MM.1S (cell line): Measurements from ENCODE around the gene FOXP1.

Experiments
- DNase-seq: peaks from one replicate; pipeline ENCODE4 v3.0.0-alpha.2; 2015
- H2AFZ ChIP-seq: fragments of 300-600 bp; sonication (generic); 2 replicates; pipeline ENCODE4 v1.6.0; 2016; ENCODE audit warnings: antibody characterized with exemption, low read length
- H3F3A ChIP-seq: fragments of 300-600 bp; sonication (generic); 2 replicates; pipeline ENCODE4 v1.6.1; 2016; ENCODE audit warnings: mild to moderate bottlenecking, antibody characterized with exemption, low read length, moderate library complexity, mixed read lengths; ENCODE audit not compliant: insufficient read depth
- H3K27ac ChIP-seq: fragments of 300-600 bp; sonication (generic); 2 replicates; pipeline ENCODE4 v1.5.1; 2016; ENCODE audit warnings: mild to moderate bottlenecking, low read length
- H3K27me3 ChIP-seq: fragments of 300-600 bp; sonication (generic); replicated peaks from 2 replicates; pipeline ENCODE4 v1.6.0; 2016; ENCODE audit warnings: low read length; ENCODE audit not compliant: insufficient read depth
- H3K36me3 ChIP-seq: fragments of 300-600 bp; sonication (generic); replicated peaks from 2 replicates; pipeline ENCODE4 v1.6.1; 2016; ENCODE audit warnings: mild to moderate bottlenecking, low read length, mixed read lengths; ENCODE audit not compliant: insufficient read depth
- H3K4me1 ChIP-seq: fragments of 300-600 bp; sonication (generic); 2 replicates; pipeline ENCODE4 v1.6.1; 2016; ENCODE audit warnings: low read length, mixed read lengths
- H3K4me2 ChIP-seq: fragments of 300-600 bp; sonication (generic); 2 replicates; pipeline ENCODE4 v1.6.0; 2016; ENCODE audit warnings: low read depth, low read length
- H3K4me3 ChIP-seq: fragments of 300-600 bp; sonication (generic); 2 replicates; pipeline ENCODE4 v1.5.1; 2016; ENCODE audit warnings: low read length, mixed read lengths
- H3K79me2 ChIP-seq: fragments of 300-600 bp; sonication (generic); 2 replicates; pipeline ENCODE4 v1.6.1; 2016; ENCODE audit warnings: mixed run types, low read length, mixed read lengths
- H3K9ac ChIP-seq: fragments of 300-600 bp; sonication (generic); 2 replicates; pipeline ENCODE4 v1.6.1; 2016; ENCODE audit warnings: low read length, mixed read lengths
- H3K9me2 ChIP-seq: fragments of 300-600 bp; sonication (generic); replicated peaks from 2 replicates; pipeline ENCODE4 v1.6.1; 2016; ENCODE audit warnings: mild to moderate bottlenecking, low read length, mixed read lengths; ENCODE audit not compliant: insufficient read depth
- H3K9me3 ChIP-seq: fragments of 300-600 bp; sonication (generic); replicated peaks from 2 replicates; pipeline ENCODE4 v1.6.1; 2016; ENCODE audit warnings: mild to moderate bottlenecking, low read length, mixed read lengths; ENCODE audit not compliant: insufficient read depth
- H4K20me1 ChIP-seq: fragments of 300-600 bp; sonication (generic); 2 replicates; pipeline ENCODE4 v1.6.1; 2016; ENCODE audit warnings: mild to moderate bottlenecking, low read length, moderate library complexity, mixed read lengths; ENCODE audit not compliant: insufficient read depth
- CTCF ChIP-seq: fragments of 300-600 bp; sonication (generic); IDR thresholded peaks from 2 replicates; pipeline ENCODE4 v1.5.1; 2016; ENCODE audit warnings: antibody characterized with exemption, low read length, mixed read lengths
- EZH2 ChIP-seq: fragments of 300-600 bp; sonication (generic); optimal IDR thresholded peaks from 2 replicates; pipeline ENCODE3; 2017; ENCODE audit warnings: low read depth, mild to moderate bottlenecking, antibody characterized with exemption, low read length, mixed read lengths
- EZH2phosphoT487 ChIP-seq: fragments of 300-600 bp; sonication (generic); IDR thresholded peaks from 2 replicates; pipeline ENCODE4 v1.6.1; 2018; ENCODE audit warnings: antibody characterized with exemption, low read length

The FOXP1 gene

GRCh38 chr3:71568207-71568606 is 15.3 kb downstream of the FOXP1 start:
- Histone ChIP-seq H3K9me3 (no peaks in the 10 kb centered on the region), H3F3A (peaks cover 13% of the 10 kb centered on the region; the same call in 1 of the 2 replicates), H3K4me2 (peak overlapping the region; percentile 31), H3K79me2 (no peaks in the 10 kb centered on the region), H2AFZ (no peak overlapping the region), H3K9me2 (no peaks in the 10 kb centered on the region), H3K27me3 (no peaks in the 10 kb centered on the region), H4K20me1 (no peaks in the 10 kb centered on the region), H3K4me1 (peaks cover 19% of the 10 kb centered on the region), H3K4me3 (no peak overlapping the region), H3K27ac (no peak overlapping the region; the same call in 1 of the 2 replicates), H3K36me3 (no peaks in the 10 kb centered on the region), H3K9ac (no peak overlapping the region)
- peak; percentile 39 for DNase-seq
- TF ChIP-seq EZH2 (no peak), CTCF (no peak), EZH2phosphoT487 (no peak)

DNA sequence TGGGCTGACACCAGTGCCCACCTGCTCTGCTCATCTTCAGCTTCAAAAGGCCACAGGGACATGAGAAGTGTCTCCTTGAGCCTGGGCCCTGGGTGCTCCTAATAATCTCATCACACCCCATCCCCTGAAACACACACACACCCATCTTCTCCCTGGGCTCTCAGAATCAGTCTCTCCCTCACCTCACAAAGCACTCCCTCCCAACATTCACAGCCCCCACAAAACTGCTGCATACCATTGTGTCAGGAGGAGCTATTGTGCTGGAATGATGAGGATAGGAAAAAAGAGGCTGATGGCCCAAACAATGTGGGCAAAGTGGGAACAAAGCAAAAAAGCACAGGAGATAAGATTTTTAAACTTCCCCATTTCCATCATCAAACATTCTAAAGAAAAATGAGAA is 16.8 kb downstream of the FOXP1 start:
- H3K4me1 ChIP-seq: peaks cover 24% of the 10 kb centered on the region

GRCh38 chr3:71565976-71566375 is 17.6 kb downstream of the FOXP1 start:
- Histone ChIP-seq H3K4me3 (no peak overlapping the region), H3F3A (peaks cover 15% of the 10 kb centered on the region; the same call in 1 of the 2 replicates), H3K9me3 (no peaks in the 10 kb centered on the region), H2AFZ (no peak overlapping the region), H4K20me1 (no peaks in the 10 kb centered on the region), H3K36me3 (no peaks in the 10 kb centered on the region), H3K4me1 (peaks cover 24% of the 10 kb centered on the region), H3K27ac (no peak overlapping the region), H3K9ac (no peak overlapping the region), H3K4me2 (no peak overlapping the region), H3K79me2 (no peaks in the 10 kb centered on the region), H3K9me2 (no peaks in the 10 kb centered on the region), H3K27me3 (no peaks in the 10 kb centered on the region)
- no peak for TF ChIP-seq EZH2phosphoT487
- TF ChIP-seq CTCF: no peak
- TF ChIP-seq EZH2: no peak
- no peak for DNase-seq

More for the DNA sequence above, 16.8 kb downstream of the FOXP1 start:
- Histone ChIP-seq H3K27me3 (no peaks in the 10 kb centered on the region), H3K9me3 (no peaks in the 10 kb centered on the region), H4K20me1 (no peaks in the 10 kb centered on the region), H3K9ac (no peak overlapping the region), H3K4me2 (no peak overlapping the region), H3F3A (peaks cover 15% of the 10 kb centered on the region; the same call in 1 of the 2 replicates), H3K27ac (no peak overlapping the region), H3K36me3 (no peaks in the 10 kb centered on the region), H2AFZ (no peak overlapping the region), H3K4me3 (no peak overlapping the region), H3K79me2 (no peaks in the 10 kb centered on the region), H3K9me2 (no peaks in the 10 kb centered on the region)
- TF ChIP-seq CTCF: no peak
- no peak for TF ChIP-seq EZH2
- TF ChIP-seq EZH2phosphoT487: no peak
- no peak for DNase-seq
